T-helper 17 cell (primary cell): ENCODE data around the gene SCN8A. TPM values are rescaled to one million over a fixed set of nuclear protein-coding genes. Genes with fewer than 3 reads are reported as not detected.
"Not testable (repeated sequence)": the region's sequence is repeated elsewhere in the genome, so short reads cannot be mapped to it uniquely, and the experiment has no call there.

Experiments
- ATAC-seq: fragments of 150-1000 bp; cut with Tn5 transposase; 2 replicates; pipeline ENCODE4 v1.10.0; 2021; ENCODE audit warnings: mild to moderate bottlenecking, moderate library complexity
- DNase-seq, 3 donors: peaks; one replicate each; pipeline versions ENCODE4 v3.0.0 to v3.0.0-alpha.2; 2020 to 2021
- H3K9me3 ChIP-seq: one replicate; pipeline ENCODE4 v1.7.0; 2013; ENCODE audit warnings: low read length, mild to moderate bottlenecking; ENCODE audit not compliant: control insufficient read depth, poor library complexity, severe bottlenecking
- H3K27ac Mint-ChIP-seq: one replicate; pipeline ENCODE4 v1.8.0; 2022; ENCODE audit warnings: mild to moderate bottlenecking, moderate library complexity, mixed read lengths
- H3K27me3 Mint-ChIP-seq: one replicate; pipeline ENCODE4 v1.8.0; 2022; ENCODE audit warnings: mixed read lengths
- H3K36me3 Mint-ChIP-seq: one replicate; pipeline ENCODE4 v1.8.0; 2022; ENCODE audit warnings: low read depth, mixed read lengths
- H3K4me1 Mint-ChIP-seq: one replicate; pipeline ENCODE4 v1.8.0; 2022; ENCODE audit warnings: mild to moderate bottlenecking, mixed read lengths
- H3K4me3 Mint-ChIP-seq: one replicate; pipeline ENCODE4 v1.8.0; 2022; ENCODE audit warnings: mild to moderate bottlenecking, moderate library complexity, mixed read lengths
- total RNA-seq, 4 donors: library from RNA in 2 of 4; stranded (reverse) in 2 of 4; gene quantifications; one replicate each; pipeline ENCODE4 v1.2.3 and lab custom pipeline; 2022 to 2026

Gene SCN8A
- total RNA-seq, 2 donors from 2014 or later = 0.35 to 0.47 TPM

DNA sequence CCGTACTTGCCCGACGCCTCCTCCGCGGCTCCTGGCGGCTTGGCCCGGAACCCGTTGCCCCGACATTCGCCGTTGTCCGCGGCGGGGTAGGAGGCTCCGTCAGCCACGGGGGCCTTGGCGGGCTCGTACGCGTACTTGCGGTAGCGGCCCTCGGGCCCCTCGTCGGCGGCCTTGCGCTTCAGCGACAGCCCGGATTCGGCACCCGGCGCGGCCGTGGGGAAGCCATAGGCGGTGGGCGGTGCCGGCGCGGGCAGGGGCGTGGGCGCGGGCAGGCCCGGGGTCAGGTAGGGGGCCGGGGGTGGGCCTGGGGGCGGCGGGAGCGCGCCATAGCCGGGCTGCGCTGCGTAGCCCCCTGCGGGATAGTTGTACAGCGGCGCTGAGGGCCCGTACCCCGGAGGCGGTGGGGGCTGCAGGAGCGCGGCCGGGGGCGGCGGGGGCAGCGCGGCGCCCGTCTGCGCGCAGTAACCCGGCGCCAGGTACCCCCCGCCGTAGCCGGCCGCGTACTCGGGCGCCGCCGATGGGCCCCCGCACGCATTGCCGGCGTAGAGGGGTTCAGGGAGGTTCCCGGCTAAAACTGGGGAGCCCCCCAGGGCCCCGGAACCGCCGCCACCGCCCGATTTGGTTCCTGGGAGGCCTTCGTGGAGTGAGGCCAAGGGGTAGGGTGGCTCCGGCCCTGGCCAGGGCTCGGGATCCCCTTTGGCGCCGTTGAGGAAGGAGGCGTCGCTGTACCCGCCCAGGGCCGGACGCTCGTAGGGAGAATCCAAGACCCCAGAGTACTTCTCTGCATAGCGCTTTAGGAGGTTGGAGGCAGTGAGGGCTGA is 230.6 kb downstream of the SCN8A start:
- Mint-ChIP-seq H3K27ac (no peak overlapping the region), H3K4me1 (peaks cover 16% of the 10 kb centered on the region), H3K27me3 (peaks cover 5% of the 10 kb centered on the region), H3K36me3 (peaks cover 2% of the 10 kb centered on the region), H3K4me3 (peak overlapping the region; percentile 76)
- ATAC-seq (peak; percentile 26), DNase-seq (peak in 1 of 3 donors; percentile 15)
- no peaks in the 10 kb centered on the region for H3K9me3 ChIP-seq

DNA sequence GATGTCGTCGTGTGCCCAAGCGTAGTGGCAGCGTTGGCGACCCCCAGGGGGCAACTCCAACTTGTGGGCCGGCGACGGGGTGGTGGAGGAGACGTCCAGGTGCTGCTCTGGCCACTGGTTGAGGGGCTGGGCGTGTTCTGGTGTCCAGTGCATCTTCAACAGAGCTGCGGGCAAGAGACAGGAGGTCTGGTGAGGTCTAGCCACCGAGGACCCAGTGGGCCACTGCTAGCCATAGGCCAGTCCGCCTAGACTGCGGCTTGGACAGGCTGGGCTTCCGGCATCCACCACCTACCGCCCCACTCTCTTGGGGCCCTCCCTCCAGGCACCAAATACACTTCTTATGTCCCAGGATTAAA is 231.2 kb downstream of the SCN8A start:
- peaks cover 2% of the 10 kb centered on the region for H3K36me3 Mint-ChIP-seq
- no peak overlapping the region for H3K27ac Mint-ChIP-seq
- no peak for DNase-seq

DNA sequence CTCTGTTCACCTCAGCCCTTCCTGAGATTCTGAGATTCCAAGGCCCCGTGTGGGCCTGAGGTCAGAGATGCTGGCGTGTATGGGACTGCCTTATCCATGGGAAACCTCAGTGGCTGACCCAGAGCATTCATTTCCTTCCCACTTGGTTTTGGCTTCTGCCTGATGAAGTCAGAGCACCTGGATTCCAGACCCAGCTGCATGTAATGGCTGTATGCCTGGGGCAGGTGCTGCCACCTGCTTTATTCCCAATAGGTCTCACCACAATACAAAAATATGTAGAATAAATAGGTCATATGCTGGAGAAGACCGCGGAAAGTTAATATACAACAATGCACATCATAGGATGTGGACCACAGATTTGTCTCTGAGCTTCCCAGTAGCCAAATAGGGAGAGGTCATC is 231.9 kb downstream of the SCN8A start:
- no peaks in the 10 kb centered on the region for H3K9me3 ChIP-seq
- H3K27me3 Mint-ChIP-seq = peaks cover under 1% of the 10 kb centered on the region
- no peak overlapping the region for H3K27ac Mint-ChIP-seq
- ATAC-seq (no peak), DNase-seq (no peak)
- H3K36me3 Mint-ChIP-seq = peaks cover 2% of the 10 kb centered on the region
- peaks cover 15% of the 10 kb centered on the region for H3K4me1 Mint-ChIP-seq
- peak overlapping the region; percentile 62 for H3K4me3 Mint-ChIP-seq

More for the DNA sequence above, 231.2 kb downstream of the SCN8A start:
- Mint-ChIP-seq H3K4me3 (peak overlapping the region; percentile 45), H3K4me1 (peaks cover 16% of the 10 kb centered on the region), H3K27me3 (peaks cover 5% of the 10 kb centered on the region)
- no peak for ATAC-seq
- H3K9me3 ChIP-seq = no peaks in the 10 kb centered on the region

DNA sequence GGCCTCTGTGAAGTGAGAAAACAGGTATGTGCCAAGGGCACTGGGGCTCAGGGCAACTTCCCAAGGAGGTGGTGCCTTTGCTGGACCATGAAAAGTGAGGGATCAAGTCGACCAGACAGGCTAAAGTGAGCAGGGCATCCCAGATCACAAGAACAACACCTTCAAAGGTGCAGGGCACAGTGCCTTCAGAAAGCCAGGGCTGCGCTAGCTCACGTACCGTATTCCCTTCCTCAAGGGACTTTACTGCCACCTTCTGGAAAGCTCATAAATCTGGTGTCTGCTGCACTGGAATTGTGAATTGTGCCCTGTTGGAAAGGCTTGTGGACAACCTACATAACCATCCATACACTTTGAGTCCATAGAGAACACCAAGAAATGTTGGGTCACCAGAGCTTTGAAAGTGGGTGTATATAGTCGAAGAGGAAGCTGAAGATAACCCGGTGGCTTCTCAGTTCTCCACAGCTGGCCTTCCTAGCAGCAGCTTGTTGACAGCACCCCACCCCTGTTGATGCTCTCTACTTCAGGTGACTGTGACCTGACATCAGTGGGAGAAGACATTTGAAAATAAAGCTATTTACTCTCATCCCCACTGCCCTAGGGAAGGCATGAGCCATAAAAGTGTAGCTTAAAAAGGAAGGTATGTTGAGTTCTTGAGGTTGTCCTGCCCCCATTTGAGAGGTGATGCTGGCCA is 233.0 kb downstream of the SCN8A start:
- DNase-seq (no peak), ATAC-seq (no peak)
- Mint-ChIP-seq H3K4me3 (no peak overlapping the region), H3K27ac (peak overlapping the region; percentile 3), H3K36me3 (peaks cover 2% of the 10 kb centered on the region), H3K4me1 (peaks cover 19% of the 10 kb centered on the region), H3K27me3 (peaks cover 8% of the 10 kb centered on the region)
- H3K9me3 ChIP-seq = no peaks in the 10 kb centered on the region

DNA sequence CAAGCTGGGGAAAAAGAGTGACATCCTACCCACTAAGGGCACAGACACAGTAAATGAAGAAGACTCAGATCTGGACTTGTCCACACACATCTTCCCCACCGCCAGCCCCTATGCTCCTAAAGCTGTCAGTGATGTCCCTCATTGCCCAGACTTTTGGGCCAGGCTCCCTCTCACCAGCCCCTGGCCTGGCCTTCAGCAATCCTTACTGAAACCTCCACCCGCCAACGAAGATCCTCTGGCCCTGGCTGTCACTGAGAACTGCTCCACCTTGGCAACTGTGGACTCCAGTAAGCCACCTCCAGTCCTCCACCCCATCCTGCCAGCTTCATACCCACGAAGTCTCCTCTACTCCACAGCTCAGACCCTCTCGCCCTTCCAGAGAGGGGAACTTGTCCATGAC is 234.2 kb downstream of the SCN8A start:
- Mint-ChIP-seq H3K27ac (no peak overlapping the region), H3K4me3 (no peak overlapping the region), H3K36me3 (no peaks in the 10 kb centered on the region), H3K27me3 (peaks cover 8% of the 10 kb centered on the region), H3K4me1 (peaks cover 18% of the 10 kb centered on the region)
- DNase-seq (no peak), ATAC-seq (no peak)
- no peaks in the 10 kb centered on the region for H3K9me3 ChIP-seq

DNA sequence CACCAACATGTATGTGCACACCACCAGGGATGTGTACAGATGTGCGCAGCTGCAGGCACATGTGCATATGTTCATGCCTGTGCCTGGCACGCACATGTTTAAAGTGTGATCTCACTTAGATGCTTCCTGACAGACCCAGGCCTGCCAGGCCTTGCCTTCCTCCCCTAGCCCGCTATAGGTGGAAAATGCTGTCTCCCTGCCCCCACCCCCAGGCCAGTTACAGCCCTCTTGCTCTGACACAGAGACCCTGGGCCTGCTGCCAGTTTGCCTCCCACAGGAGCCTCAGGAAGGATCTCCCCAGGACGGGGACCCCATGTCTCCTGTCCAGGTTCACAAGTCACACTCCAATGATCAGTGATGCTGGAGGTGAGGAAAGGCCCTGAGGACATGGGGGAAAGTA is 235.8 kb downstream of the SCN8A start:
- H3K27ac Mint-ChIP-seq = no peak overlapping the region
- no peaks in the 10 kb centered on the region for H3K9me3 ChIP-seq

DNA sequence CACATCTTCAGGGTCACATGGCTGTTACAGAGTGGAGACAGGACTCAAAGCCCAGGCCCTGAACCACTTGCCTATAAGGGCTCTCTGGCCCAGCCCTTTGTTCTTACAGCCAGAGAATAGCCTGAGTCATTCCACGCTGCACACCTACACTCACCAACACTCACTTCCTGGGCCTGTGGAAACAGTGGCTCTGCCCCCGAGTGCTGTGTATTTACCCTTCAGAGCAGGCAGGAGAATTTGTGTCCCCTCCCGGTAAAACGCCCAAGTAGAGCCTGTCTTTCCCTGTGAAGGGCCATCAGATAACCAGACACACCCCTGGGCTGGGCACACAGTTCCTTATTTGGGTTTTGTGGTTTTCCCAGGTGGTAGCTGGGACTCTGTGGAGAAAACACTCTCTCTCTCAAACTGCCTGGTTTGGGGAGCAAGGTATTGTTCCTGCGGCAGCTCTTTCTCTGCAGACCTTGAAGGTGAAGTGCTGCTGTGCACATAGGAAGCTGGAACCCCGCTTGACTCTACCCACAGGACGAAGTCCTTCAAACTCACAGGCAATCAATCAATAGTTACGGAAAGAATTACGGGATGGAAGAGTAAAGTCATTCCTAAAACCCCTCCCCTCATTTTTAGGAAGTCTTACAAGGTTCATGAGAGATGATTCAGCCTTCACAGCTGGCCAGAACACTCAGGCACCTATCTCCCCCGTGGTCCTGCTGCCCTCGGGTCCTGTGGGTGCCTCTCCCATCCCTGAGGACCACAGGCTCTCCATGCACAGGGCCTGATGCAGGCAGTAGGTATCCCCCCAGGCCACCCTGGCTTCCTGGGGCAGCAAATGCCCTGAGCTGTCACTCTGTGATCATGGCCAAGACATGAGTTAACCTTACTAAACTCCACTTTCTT is 237.1 kb downstream of the SCN8A start:
- peaks cover 25% of the 10 kb centered on the region for H3K27me3 Mint-ChIP-seq
- ATAC-seq = peak; percentile 53
- H3K4me3 Mint-ChIP-seq = no peak overlapping the region
- no peak overlapping the region for H3K27ac Mint-ChIP-seq
- no peak for DNase-seq
- peaks cover 6% of the 10 kb centered on the region for H3K36me3 Mint-ChIP-seq
- H3K4me1 Mint-ChIP-seq = peaks cover 27% of the 10 kb centered on the region
- H3K9me3 ChIP-seq = no peaks in the 10 kb centered on the region

More for the DNA sequence above, 235.8 kb downstream of the SCN8A start:
- Mint-ChIP-seq H3K27me3 (peaks cover 13% of the 10 kb centered on the region), H3K4me3 (no peak overlapping the region), H3K4me1 (peaks cover 18% of the 10 kb centered on the region), H3K36me3 (no peaks in the 10 kb centered on the region)
- DNase-seq (no peak), ATAC-seq (no peak)

DNA sequence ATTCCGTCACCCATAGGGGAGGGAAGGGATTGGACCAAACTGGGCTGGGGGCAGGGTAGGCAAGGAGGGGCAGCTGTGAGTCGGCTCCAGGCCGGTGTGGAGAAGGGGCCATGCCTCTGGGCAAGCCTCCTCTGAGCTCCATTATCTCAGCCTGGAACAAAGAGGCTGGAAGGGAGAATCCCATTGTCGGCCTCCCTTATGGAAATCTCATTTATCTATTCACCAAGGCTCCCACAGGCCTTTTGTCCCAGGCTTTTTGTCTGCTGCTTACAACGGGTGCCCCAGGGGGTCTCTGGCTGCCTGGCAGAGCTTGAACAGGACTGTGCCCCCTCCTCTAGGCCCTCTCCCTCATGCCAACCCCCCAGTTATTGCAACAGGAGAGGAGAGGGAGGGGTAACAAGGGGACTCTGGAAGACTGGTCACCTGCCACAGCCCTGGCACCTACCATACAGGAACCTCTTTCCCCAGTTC is 238.0 kb downstream of the SCN8A start:
- H3K27ac Mint-ChIP-seq = no peak overlapping the region
- peaks cover 33% of the 10 kb centered on the region for H3K27me3 Mint-ChIP-seq
- no peak for ATAC-seq
- no peak for DNase-seq
- H3K4me1 Mint-ChIP-seq = peaks cover 26% of the 10 kb centered on the region
- no peaks in the 10 kb centered on the region for H3K9me3 ChIP-seq
- peaks cover 9% of the 10 kb centered on the region for H3K36me3 Mint-ChIP-seq
- no peak overlapping the region for H3K4me3 Mint-ChIP-seq

DNA sequence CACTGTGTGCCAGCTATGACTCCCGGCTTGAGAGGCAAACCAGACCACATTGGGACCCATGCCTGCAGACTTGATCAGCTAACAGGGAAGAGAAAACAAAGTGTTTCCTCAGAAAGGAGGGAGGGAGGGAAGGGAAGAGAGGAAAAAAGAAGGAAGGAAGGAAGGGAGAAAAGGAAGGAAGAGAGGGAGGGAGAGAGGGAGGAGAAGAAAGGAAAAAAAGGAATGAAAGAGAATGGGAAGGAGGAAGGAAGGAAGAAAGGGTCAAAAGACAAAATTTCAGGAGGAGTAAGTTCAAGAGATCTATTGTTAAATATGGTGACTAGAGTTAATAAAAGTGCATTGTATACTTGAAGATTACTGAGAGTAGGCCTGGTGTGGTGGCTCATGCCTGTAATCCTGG is 238.6 kb downstream of the SCN8A start:
- H3K9me3 ChIP-seq = no peaks in the 10 kb centered on the region
- ATAC-seq (no peak), DNase-seq (no peak)
- Mint-ChIP-seq H3K4me1 (peaks cover 26% of the 10 kb centered on the region), H3K36me3 (peaks cover 9% of the 10 kb centered on the region), H3K4me3 (no peak overlapping the region), H3K27ac (no peak overlapping the region), H3K27me3 (peaks cover 39% of the 10 kb centered on the region)

DNA sequence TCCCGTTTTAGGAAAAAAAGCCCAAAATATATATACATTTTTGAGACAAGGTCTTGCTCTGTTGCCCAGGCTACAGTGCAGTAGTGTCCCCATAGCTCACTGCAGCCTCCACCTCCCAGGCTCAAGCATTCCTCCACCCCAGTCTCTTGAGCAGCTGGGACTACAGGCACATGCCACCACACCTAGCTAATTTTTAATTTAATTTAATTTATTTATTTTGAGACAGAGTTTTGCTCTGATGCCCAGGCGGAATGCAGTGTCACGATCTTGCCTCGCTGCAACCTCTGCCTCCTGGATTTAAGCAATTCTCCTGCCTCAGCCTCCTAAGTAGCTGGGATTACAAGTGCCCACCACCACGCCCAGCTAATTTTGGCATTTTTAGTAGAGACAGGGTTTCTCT is 240.8 kb downstream of the SCN8A start:
- H3K27ac Mint-ChIP-seq, DNase-seq, H3K9me3 ChIP-seq, H3K4me3 Mint-ChIP-seq, ATAC-seq, H3K36me3 Mint-ChIP-seq: not testable (repeated sequence)
- peaks cover 23% of the 10 kb centered on the region for H3K4me1 Mint-ChIP-seq
- peaks cover 46% of the 10 kb centered on the region for H3K27me3 Mint-ChIP-seq

DNA sequence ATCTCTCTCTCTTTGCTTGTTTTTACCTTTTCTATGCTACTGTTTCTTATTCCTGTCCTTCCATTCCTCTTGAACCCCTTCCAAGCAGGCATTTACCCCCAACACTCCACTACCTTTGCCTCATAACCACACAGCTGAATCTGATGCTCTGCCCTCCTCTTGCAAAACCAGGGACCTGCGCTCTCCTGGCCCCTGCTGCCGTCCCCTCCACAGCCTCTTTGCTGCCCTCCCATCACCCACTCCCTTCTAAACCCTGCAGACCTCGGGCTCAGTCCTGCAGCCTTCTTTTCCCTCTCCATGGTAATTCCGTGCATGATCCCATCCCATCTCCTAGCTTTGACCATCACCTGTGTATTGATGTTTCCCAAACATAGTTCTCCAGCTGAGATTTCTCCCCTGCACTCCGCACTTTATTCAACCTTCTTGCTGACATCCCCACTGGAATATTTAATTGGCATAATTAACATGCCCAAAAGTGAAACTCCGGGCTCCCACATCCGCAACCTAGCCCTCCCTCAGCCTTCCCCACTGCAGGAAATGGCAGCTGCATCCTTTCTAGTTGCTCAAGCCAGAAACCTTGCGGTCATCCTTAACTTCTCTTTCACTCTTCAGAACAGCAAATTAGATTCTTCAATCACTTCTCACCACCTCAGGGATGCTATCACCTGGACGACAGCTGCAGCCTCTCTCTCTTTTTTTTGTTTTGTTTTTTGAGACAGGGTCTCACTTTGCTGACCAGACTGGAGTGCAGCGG is 241.5 kb downstream of the SCN8A start:
- no peak for ATAC-seq
- H3K4me3 Mint-ChIP-seq = peak overlapping the region; percentile 84
- H3K36me3 Mint-ChIP-seq = peaks cover 9% of the 10 kb centered on the region
- H3K4me1 Mint-ChIP-seq = peaks cover 23% of the 10 kb centered on the region
- DNase-seq = no peak
- H3K9me3 ChIP-seq = no peaks in the 10 kb centered on the region
- H3K27ac Mint-ChIP-seq = peak overlapping the region; percentile 83
- peaks cover 53% of the 10 kb centered on the region for H3K27me3 Mint-ChIP-seq

DNA sequence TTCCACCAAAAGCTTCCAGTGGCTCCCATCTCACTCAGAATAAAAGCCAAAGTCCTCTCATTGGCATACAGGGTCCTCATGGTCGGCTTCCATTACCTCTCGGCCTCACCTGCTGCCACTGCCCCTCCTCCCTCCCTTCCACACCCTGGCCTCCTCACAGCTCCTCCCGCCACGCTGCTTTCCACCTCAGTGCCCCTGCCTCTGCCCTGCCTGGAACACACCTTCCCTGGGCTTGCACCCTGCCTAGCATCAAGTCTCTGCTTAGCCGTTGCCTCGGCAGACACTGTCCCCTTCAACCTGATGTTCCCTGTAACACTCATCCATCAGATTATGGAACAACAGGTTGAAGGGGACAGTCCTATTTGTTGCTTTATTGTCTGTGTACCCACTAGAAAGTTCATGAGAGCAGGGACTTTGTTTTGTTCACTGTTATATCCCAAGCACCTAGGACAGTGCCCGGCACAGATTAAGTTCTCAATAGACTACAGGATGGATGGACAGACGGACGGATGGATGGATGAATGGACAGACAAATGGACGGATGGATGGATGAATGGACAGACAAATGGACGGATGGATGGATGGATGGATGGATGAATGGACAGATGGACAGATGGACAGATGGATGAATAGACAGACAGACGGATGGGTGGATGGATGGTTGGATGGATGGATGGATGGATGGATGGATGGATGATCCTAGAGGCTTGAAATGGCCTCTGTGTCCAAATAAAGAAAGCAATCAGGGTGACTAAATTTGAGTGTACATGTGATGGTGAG is 242.6 kb downstream of the SCN8A start:
- H3K4me1 Mint-ChIP-seq = peaks cover 17% of the 10 kb centered on the region
- ATAC-seq (no peak), DNase-seq (no peak)
- no peaks in the 10 kb centered on the region for H3K9me3 ChIP-seq
- H3K4me3 Mint-ChIP-seq = peak overlapping the region; percentile 84
- peaks cover 51% of the 10 kb centered on the region for H3K27me3 Mint-ChIP-seq
- peak overlapping the region; percentile 83 for H3K27ac Mint-ChIP-seq
- H3K36me3 Mint-ChIP-seq = peaks cover 9% of the 10 kb centered on the region
